Stimulated activated CD4-positive, alpha-beta T cell treated with anti-CD3 and anti-CD28 coated beads, TNF-alpha, amount 100 ng/mL, for 1 hour (primary cell): Measurements from ENCODE around the gene HPD.

Source experiments
- DNase-seq, 3 donors: peaks; one replicate each; pipeline ENCODE4 v3.0.0-alpha.2; 2020; ENCODE audit warnings: low read depth in 3 of 3, low spot score in 1 of 3

Gene HPD

GRCh38 chr12:121828826-121829225 is 29.8 kb downstream of the HPD start:
- no peak for DNase-seq

GRCh38 chr12:121828306-121828705 is 30.4 kb downstream of the HPD start:
- DNase-seq, result no peak

- no peak for DNase-seq
Measured at GRCh38 chr12:121827351-121828099, 31.1 kb downstream of the HPD start.

DNA sequence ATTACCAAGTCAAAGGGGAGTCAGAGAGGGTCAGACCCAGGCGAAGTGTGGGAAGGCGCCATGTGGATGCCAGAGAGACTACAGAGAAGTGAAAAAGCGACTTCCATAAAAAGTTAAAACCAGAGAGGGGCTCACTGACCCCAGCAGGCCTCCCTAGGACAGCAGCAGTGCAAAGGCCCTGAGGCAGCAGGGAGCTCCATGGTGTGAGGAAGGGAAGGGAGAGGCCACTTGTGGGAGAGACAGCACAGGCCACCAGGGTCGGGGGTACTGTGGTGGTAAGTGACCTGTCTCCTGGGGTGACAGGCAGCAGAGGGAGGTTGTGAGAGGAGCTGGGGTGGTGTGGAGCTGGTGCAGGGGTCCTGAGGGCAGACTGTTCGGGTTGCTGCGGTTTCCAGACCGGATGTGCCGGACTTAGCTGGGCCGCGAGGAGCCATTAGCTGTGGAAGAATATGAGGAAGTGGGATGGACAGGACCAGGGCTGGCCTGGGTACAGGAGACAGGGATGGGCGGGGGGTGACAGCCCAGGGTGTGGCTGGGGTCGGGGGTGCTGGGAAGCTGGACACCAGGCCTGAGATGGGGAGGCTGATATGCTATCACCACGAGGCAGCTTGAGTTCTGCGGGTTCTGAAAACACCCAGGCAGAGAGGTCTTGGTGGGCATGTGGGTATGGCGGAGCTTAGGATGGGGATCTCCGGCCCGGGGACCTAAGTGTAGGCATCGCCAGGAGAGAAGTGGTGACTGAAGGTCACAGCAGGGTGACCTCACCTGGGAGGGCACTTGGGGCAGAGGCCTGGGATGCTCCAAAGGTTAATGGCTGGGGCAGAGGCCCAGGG is 32.1 kb downstream of the HPD start:
- no peak for DNase-seq

- no peak for DNase-seq
Measured at GRCh38 chr12:121825041-121825523, 33.6 kb downstream of the HPD start.

DNA sequence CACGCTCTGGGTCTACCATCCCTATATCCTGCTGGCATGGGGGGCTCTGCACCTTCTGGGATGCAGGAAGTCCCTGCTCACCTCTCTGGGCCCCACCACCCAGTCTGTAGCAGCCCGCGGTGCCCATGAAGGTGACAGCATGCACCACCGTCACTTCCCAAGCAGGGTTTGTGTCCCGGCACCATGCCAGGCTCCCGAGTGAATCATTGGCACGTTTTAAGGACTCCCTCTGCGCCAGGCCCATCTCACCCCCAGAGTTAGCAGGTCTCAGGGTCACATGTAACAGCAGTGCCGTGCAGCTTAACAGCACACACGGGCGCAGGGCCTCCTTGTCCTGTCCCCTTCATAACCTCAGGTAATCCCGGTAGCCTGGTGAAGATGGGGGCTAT is 34.9 kb downstream of the HPD start:
- DNase-seq, result no peak

DNA sequence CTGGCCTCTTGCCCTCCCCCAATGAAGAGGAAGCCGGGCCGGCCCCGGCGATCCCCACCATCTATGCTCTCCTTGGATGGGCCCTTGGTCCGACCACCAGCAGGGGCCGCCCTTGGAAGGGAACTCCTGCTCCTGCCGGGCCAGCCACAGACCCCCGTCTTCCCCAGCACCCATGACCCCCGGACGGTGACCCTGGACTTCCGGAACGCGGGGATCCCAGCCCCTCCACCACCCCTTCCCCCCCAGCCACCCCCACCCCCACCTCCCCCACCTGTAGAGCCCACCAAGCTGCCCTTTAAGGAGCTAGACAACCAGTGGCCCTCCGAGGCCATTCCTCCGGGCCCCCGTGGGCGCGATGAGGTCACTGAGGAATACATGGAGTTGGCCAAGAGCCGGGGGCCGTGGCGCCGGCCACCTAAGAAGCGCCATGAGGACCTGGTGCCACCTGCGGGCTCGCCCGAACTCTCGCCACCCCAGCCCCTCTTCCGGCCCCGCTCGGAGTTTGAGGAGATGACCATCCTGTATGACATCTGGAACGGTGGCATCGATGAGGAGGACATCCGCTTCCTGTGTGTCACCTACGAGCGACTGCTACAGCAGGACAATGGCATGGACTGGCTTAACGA is 35.4 kb downstream of the HPD start:
- no peak for DNase-seq

- DNase-seq, result no peak
Measured at GRCh38 chr12:121822393-121823100, 36.1 kb downstream of the HPD start.

DNA sequence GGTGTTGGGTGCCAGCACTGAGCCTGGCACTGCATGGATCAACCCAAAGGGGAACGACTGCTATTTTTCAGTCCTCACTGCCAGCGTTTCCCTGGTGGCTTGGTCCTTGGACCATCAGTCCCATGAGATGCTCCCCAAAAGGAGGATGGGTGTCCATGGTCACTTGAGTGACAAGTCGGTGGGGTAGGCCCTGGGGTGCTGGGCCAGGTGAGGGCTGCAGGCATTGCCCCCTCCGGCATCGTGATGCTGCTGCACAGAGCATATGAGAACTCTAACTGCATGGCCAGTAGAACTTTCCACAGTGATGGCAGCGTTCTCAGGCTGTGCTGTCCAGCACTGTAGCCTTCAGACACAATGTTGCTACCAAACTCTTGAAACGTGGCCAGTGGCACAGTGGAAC is 38.6 kb downstream of the HPD start:
- DNase-seq, result no peak

DNA sequence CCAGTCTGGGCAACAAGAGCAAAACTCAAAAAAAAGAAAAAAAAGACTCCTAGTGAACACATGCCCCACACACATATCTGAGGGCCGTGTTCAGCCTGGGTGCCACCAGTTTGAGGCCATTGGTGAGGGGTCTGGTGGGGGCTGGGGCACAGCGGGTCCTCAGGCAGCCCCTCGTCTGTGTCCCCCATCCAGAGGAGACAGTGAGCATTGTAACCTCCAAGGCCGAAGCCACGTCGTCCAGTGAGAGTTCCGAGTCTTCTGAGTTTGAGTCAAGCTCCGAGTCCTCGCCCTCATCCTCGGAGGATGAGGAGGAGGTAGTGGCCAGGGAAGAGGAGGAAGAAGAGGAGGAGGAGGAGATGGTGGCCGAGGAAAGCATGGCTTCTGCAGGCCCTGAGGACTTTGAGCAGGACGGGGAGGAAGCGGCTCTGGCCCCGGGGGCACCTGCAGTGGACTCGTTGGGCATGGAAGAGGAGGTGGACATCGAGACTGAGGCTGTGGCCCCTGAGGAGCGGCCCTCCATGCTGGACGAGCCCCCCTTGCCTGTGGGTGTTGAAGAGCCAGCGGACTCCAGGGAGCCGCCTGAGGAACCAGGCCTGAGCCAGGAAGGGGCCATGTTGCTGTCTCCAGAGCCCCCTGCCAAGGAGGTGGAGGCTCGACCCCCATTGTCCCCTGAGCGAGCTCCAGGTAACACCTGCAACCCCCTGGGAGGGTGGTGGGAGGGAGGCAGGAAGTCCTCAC is 39.3 kb downstream of the HPD start:
- DNase-seq, result no peak

GRCh38 chr12:121817648-121818043 is 41.0 kb downstream of the HPD start:
- no peak for DNase-seq

- no peak for DNase-seq
Measured at GRCh38 chr12:121816925-121817647, 41.6 kb downstream of the HPD start.

GRCh38 chr12:121815263-121815662 is 43.4 kb downstream of the HPD start:
- no peak for DNase-seq

- no peak for DNase-seq
Measured at GRCh38 chr12:121814429-121815119, 44.1 kb downstream of the HPD start.

DNA sequence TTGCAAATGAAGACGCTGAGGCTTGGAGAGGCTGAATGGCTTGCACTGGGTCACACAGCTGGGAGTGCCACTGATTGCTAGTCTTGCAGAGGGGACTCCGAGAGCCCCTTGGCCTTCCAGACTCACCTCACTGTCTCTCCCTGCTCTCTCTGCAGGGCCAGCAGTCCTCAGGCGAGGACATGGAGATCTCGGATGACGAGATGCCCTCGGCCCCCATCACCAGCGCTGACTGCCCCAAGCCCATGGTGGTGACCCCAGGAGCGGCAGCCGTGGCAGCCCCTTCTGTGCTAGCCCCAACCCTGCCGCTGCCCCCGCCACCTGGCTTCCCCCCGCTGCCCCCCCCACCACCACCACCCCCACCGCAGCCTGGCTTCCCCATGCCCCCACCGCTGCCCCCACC is 44.7 kb downstream of the HPD start:
- no peak for DNase-seq

DNA sequence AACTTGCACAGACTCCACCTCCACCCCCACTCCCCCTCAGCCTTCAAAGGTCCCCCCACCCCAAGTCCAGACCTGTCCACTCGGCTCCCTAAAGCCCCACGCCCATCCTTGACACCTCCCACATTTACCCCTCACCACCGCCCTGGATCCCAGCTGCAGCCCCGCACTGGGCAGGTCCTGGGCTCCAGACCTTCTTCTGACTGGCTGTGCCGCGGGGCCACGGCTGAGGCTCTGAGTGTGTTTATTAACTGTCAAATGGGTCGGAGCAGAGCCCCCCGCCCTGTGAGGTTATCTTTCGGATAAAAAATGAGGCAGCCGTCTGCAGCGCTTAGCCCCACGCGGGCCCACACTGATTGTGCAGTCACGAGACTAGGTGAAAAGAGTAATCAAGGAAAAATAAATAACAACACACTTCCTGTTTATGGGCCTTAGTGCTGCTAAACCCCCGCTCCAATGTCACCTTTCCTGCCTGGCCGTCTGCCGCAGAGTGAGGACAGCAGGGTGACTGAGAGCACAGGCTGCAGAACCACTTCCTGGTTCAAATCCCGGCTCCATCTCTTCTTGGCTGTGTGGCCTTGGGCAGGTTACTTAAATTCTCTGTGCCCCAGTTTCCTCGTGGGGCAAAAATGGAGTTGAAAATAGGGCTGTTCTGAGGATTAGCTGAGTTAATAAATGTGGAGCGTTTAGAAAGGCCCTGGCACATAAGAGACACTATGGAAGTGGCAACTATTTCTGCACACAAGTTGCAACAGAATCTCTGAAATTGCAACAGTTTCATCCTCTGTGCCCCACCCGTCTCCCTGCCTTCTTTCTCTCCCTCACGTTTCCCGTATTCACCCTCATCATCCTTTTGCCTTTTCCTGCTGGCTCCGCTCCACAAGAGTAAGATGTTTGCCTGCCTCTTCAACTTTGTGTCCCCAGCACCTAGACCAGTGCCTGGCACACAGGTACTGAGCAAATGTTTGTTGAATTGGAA is 45.5 kb downstream of the HPD start:
- no peak for DNase-seq

DNA sequence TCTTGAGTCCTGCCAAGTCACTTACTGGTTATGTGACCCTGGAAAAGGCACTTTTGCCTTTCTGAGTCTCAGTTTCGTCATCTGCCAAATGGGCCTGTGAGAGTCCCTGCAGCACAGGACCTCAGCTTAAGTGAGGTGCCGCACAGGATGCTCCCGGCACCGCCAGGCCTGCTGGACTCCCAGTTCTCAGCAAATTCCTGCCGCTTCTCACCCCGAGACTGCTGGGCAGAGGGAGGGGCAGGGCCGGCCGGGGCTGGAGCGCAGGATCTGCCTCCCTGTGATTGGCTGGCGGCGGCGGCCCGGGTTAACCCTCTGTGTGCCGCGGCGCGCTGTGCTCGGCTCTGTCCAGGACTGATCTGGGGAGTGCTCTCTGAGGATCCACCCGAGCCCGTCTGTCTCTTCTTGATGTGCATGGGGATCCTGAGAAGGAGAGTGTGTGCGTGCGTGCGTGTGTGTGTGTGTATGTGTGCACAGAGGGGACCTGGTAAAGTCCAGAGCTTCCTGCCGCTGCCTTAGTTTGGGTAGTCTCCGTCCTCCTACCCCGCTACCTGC is 46.3 kb downstream of the HPD start:
- DNase-seq, result no peak
